DMS 273 treated with DMSO at 0.1 percent for 48 hours (cell line): ENCODE measurements around the gene ERLIN1.

Source experiments
- DNase-seq: peaks from one replicate; lab custom pipeline; 2025; lab: John Stamatoyannopoulos, UW

The ERLIN1 gene

DNA sequence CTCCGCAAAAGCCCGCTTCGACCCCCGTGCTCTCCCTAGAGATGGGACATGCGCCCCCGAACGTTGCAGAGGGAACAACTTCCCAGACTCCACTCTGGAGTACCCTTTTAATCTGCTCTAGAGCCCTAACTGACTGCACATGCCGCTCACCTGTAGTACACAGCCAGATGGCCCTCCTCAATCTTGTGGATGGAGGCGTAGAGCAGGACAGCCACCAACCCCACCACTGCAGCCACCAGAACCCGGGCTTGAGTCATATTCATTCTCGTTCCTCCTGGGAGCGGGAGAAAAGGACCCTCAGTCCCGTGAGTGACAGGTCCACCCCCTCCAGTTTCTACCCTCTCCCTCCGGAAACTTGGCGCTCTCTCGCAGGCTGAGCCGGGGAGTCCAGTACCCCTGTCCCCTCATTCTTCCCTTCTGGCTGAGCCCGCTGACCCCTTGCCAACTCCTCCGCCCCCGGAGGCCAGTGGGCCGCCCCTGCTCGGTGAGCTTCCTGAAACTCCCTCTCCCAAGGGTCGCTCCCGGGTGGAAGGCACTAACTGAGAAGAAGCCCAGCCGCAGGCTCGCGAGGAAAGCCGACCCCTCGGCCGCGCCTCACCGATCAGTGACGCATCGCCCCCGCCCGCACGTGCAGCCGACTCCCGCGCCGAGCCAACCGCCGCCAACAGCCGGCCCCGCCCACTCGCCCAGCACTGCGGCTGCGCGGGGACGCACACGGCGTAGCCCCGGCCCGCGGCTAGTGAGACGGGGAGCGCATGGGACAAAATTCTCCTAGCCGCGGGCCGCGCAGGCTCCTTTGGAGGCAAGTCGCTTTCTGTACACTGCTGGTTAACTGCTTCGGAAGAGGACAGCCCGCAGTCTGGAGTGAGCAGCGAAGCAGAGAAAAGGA is at the start of gene ERLIN1:
ERLIN1 (minus strand) TSS at position 666 of the 889 bp plus-strand sequence; CDS start at position 263, 403 bp downstream.
- DNase-seq: peak; percentile 77

DNA sequence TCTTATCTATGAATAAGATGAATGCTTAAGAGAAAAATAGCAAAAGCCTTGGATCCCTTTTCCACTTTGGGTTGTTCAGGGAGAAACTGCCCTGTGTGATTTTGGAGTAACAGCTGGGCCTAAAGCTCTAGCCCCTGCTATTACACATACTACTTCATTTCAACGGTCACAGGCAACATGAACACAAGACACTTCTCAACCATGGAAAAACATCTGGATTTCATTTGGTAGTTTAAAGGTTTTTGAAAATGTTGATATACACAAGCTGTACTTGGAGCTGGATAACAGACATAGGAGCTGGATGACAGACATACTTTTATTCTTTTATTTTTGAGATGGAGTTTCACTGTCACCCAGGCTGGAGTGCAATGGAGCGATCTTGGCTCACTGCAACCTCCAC is 46.3 kb upstream of the ERLIN1 start:
- no peak for DNase-seq

DNA sequence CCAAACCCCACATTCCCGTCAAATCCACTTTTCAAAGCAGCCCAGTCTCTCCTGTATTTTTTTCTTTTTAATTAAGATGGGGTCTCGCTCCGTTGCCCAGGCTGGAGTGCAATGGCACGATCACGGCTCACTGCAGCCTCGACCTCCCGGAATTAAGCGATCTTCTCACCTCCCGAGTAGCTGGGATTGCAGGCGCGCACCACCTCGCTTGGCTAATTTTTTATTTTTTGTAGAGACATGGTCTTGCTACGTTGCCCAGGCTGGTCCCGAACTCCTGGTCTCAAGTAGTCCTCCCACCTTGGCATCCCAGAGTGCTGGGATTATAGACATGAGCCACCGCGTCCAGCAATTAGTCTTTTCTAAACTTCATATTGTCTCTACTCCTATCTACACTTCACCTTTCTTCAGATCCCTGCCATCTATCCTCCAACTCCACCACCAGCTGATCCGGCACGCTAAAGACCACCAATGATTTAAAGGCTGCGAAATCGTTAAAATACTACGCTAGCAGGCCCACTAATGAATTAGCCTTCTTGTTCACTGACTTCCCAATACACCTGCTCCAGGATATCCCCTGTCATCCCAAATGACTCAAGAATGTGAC is 44.1 kb upstream of the ERLIN1 start:
- no peak for DNase-seq

DNA sequence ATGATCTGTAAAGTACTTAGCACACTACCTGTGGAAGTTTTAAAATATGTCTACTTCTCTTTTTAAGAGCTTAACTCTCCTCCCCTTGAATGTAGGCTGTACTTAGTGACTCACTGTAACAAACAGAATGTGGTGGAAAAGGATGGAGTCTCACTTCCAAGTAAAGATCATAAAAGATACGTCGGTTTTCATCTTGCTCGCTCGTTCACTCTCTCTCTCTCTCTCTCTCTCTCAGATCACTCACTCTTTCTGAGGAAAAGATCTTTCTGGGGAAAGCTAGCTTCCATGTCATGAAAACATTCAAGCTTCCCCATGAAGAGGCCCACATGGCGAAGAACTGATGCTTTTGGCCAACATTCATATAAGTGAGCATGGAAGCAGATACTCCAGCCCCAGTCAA is 38.0 kb upstream of the ERLIN1 start:
- no peak for DNase-seq

DNA sequence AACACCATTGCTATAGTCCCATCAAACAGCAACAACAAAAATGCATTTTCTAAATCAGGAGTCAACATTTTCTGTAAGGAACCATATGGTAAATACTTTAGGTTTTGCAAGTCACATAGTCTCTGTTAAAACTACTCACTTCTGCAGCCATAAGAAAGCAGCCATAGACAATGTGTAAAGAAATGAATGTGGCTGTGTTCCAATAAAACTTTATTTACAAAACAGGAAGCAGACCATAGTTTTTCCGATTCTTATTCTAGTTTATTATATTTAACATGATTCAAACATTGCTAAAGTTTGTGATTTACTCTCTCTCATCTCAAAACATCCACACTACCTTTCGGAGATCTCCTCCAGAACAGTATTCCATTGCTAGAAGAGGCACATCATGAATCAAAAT is 36.7 kb upstream of the ERLIN1 start:
- no peak for DNase-seq

DNA sequence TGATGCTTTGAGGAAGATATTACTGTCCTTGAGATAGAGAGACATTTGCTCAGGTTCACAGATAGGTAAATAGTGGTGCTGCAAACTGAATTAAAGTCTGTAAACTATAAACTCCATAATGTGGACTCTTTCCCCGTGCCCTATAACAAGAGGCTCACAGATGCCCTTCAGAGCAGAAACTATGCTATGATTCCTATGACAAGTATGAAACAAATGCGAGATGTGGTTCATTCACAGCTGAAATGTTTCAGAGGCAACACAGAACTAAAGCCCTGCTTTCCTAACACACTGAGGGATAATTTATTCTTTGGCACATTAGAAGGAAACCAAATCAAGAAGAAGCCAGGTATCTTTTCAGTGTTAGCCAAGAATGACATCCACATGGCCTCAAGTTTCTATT is 30.2 kb upstream of the ERLIN1 start:
- no peak for DNase-seq

DNA sequence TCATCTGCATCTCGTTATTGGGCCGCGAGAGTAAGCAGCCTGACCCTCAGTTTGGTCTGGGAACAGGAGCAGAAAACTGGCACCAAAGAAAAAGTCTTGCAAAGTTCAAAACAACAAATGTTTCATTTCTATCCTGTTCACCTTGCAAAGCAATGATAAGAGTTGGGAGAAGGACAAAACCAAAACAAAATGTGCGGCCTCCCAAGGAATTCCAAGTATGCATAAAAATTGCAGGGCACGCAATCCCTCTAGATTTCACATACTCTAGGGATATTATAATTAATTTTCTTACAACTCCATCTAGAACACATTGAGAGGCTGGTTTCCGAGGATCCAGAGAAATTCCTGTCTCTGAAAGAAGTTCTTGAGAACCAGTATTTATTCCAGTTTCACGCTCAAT is 23.5 kb upstream of the ERLIN1 start:
- DNase-seq: no peak

DNA sequence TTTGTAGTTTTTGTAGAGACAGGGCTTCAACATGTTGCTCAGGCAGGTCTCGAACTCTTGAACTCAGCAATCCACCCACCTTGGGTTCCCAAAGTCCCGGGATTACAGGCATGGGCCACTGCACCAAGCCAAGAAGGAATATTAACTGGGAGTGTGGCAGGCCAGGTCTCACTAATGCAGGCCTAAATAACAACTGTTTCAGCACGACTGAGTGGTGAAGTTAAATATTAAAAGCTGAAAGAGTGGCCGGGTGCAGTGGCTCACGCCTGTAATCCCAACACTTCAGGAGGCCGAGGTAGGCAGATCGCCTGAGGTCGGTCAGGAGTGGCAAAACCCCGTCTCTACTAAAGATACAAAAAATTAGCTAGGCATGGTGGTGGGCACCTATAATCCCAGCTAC is 22.4 kb upstream of the ERLIN1 start:
- no peak for DNase-seq

DNA sequence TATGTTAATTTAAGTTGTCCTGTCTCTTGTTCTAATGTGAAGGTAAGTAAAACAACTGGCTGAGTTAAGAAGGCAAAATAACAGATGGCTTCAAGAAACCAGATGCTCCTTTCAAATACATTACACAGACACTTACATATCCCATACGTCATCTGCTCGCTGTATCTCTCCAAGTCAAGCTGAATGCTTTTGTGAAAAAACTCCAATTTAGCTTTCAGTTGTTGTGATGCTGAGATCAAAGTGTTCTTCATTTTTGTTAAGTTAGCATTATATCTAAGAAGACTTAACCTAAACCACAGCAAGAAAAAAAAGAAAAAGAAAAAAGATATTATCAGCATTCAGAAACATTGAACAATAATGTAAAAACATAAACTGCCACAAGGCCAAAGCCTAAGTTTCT is 18.5 kb upstream of the ERLIN1 start:
- peak; percentile 71 for DNase-seq

DNA sequence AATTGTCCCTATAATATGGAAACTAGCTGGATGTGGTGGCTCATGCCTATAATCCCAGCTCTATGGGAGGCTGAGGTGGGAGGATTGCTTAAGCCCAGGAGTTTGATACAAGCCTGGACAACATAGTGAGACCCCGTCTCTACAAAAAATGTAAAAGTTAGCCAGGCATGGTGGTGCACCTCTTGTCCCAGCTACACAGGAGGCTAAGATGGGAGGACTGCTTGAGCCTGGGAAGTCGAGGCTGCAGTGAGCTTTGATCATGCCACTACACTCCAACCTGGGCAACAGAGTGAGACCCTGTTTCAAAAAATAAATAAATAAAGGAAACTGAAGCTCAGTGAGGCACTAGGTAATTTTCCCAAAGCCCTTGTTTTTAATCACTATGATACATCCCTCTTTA is 15.7 kb upstream of the ERLIN1 start:
- no peak for DNase-seq

DNA sequence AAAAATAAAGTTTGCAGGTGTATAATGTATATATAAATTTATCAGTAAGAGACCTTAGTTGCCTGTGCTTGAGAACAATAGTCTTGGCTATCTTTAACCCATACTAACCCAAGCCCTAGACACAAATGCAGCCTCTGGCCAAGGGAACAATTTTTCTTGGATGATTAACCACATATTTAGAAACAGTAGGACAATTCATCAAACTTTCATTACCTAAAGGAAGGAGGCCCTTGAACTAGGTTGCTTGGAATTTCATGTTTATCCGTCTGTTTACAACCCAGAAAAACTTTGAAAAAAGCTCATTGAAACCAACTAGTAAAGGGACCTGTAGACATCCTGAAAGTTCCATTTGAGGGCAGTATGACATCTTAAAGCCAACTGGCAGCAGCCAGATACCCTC is 8.9 kb upstream of the ERLIN1 start:
- no peak for DNase-seq

DNA sequence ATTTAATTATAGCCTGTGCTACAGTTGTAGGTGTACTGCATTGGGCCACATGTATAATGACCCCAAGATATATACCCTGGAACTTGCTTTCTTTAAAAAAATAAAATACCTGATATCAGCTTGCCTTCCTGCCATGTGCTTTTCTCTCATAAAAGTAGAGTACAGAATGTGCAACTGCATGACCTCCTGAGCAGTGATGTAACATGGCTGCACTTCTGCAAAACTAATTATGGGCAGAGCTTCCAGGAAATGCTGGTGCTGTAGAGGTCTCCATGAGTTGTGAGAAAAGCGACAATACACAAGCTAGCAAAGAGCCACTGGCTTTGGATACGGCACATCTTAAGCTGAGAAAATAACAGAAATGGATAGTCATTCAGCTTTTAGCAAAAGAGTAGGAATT is 6.5 kb upstream of the ERLIN1 start:
- DNase-seq: no peak

DNA sequence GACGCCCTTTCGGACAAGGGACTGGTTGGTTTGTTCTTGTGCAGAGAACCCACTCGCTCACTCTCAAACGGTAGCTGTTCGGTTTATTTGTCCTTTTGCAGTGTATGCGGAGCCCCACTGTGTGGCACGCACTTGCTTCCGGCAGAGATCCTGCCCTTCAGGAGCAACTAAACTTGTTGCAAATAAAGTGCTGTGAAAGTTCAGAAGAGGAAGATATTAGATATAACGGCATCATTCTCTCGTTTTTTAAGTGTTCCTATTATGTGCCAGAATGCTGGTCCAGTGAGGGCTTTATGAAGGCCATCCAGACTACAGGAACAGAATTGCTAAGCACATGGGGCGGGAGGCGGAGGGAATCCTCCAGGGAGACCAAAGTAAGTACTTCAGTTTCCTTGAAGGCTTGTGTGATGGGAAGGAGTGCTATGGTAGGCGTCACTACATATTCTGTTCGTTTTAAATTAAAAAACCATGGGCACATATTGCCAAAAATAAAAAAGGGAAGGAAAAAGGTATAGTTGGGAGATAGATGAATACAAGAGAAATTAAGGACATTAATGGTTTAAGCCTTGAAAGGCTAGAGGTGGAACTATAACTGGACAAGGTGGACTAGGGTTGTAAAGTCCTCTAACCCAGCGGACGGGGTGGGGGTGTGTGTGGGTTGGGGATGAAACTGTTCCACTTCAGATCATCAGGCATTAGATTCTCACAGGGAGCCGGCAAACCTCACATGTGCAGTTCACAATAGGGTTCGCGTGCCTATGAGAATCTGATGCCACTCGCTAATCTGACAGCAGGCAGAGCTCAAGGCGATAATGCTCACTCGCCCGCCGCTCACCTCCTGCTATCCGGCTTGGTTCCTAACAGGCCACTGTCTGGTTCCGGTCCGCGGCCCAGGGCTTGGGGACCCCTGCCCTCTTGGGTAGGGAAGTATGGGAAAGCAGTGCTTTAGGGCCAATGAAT is 704 bp upstream of the ERLIN1 start:
- DNase-seq: peak; percentile 45

DNA sequence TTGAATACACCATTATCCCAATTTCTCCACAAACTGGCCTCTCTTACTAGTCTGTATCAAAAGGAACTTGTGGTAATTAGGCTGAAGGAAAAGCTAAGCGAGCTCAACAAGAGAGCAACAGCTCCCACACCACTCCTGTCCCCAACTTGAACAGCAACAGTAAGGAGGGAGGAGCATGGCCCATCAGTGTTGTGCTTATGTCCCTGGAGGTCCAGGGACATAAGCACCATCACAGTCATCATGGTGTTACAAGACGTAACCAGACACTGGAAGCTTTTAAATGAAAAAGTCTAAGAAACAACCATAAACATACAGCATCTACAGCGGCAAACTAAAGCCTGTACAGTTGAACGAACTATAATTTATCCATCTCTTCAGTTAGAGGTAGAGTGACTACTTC is 989 bp downstream of the ERLIN1 start:
- no peak for DNase-seq

DNA sequence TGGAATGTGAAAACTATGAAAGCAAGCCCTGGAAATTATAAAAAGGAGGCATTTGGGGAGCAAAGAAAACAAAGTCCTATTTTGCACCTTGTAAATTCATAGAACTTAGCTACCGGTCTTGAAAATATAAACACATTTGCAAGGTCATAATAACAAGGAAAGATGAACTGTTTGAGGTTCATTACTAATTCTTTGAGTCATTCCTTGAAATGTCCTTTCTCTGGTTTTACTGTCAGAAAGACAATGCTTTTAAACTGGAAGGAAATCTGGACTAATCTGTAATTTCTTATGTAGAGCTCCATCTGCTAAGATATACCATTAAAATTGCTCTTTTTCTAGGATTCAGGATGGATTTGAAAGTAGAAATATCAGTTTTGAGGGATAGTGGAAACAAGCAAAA is 1.4 kb downstream of the ERLIN1 start:
- no peak for DNase-seq

DNA sequence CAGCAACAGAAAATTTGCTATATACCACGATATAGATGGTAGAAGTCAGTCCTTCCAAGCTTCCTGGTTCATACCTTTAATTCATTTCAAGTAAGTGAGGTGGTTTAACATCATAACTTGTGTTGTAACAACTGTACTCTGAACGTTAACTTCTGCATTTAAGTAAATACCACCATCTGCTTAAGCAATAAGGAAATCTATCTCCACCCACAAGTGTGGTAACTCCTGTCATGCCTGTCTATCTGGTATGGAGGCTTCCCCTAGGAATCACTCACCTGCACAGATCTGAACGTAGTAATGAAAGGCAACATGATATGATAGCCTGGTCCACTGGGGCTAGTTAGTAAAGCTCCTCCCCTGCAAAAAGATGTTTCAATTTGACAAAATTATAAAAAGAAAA is 2.3 kb downstream of the ERLIN1 start:
- no peak for DNase-seq

DNA sequence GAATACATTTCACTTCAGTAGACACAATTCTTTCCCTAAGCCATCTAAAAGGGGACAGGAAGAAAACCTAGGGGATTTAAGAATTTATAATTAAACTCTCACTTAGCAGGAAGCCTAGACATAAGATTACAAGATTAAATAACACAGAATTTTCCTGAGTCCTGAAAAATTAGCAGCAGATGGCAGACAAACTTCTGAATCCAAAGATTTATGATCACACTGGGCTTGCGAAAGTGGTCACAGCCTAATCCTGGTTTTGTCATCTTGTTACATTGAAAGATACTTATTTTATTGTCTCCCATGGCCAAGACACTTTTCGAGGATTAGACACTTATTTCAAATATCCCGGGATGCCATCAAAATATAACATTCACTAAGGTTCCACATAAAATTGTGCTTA is 2.9 kb downstream of the ERLIN1 start:
- no peak for DNase-seq

DNA sequence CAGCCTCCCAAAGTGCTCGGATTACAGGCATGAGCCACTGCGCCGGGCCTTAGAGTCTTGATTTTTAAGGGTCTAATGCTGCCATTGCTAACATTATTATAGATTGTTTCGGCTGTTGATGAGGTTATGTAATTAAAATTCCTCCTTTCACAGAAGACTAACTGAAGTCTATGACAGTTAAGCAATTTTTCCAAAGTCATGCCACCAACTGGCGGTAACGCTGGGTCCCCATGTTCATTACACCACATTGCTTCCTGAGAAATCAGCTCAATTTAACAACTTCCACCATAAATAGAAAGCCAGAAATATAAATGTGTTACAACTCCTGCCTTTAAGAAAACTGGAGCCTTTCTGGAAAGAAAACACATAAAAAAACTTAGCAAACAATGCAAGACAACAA is 3.5 kb downstream of the ERLIN1 start:
- DNase-seq: no peak

DNA sequence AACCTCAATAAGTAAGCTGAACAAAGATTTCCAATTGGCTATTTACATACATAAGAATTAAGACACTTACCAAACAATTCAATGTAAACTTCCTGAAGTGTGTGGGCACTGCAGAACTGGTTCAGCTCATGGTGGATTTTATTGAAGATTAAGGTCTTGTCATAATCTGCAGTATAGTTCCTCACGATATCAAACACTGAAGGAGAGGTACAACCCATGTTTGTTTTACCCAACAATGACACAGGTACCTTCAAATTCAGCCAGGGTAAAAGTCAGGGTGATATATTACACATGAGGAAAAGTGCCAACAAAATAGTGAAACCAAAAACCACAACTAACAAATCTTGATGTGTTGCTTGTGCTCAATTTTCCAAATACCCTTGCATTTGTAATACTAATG is 10.0 kb downstream of the ERLIN1 start:
- no peak for DNase-seq

DNA sequence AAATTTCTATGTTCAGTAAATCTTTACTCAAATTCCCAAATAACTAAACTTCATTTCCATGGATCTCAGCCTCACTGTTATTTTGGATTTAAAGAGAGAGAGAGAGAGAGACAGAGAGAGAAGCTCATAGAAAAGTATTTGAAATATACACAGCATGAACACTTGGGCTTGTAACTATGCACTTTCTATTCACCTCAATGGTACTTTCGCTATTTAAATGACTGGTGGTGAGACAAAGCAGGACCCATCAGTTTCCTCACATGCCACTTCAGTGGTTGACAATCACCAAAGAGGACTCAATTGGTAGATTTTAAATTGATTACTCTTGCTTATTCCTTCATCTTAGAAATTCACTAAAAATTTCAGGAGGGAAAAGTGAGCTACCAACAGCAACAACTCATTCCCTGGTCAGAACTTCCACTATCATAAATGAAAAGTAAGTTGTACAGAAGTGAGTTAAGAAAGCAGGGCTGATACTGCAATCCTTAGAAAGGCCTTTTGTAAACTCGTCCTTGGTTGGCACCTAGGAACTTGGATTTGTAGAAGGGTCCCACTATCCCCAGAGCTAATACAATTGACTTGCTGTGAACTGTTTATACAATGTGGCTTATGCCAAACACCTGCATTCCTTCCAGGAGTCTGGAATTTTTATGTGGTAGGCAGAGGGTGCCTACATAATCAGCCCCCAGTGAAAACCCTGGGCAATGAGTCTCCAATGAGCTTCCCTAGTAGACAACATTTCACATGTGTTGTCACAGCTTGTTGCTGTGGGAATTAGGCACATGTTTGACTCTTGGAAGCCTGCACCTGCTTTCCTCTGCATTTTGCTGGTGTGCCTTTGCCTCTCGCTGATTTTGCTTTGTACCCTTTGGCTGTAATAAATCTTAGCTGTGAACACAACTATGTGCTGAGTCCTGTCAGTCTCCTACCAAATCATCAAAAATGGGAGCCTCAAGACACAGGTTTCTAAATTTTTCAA is 10.8 kb downstream of the ERLIN1 start:
- no peak for DNase-seq

DNA sequence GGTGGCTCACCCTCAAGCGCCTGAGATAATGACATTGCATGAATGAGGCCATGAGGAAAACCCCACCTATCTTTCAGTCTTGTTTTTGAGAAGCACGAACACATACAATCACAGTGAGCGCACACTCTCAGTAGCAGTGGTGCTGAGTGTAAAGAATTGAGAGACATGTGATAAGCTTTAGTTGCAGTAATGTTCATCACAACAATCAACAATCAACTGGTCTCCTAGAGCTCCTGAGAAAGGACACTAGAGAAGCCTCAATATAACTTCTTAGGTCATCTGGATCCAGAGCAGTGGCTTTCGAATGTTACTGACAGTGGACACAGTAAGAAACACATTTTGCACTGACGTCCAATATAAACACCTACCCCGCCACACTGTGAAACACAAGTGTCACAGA is 12.8 kb downstream of the ERLIN1 start:
- no peak for DNase-seq
